ENCODE data around the gene PHLPP2. TPM values are rescaled to one million over a fixed set of nuclear protein-coding genes. Genes with fewer than 3 reads are reported as not detected.

Gene PHLPP2
- total RNA-seq, 2 experiments from 2014 or later, result 6.7 to 14.8 TPM

DNA sequence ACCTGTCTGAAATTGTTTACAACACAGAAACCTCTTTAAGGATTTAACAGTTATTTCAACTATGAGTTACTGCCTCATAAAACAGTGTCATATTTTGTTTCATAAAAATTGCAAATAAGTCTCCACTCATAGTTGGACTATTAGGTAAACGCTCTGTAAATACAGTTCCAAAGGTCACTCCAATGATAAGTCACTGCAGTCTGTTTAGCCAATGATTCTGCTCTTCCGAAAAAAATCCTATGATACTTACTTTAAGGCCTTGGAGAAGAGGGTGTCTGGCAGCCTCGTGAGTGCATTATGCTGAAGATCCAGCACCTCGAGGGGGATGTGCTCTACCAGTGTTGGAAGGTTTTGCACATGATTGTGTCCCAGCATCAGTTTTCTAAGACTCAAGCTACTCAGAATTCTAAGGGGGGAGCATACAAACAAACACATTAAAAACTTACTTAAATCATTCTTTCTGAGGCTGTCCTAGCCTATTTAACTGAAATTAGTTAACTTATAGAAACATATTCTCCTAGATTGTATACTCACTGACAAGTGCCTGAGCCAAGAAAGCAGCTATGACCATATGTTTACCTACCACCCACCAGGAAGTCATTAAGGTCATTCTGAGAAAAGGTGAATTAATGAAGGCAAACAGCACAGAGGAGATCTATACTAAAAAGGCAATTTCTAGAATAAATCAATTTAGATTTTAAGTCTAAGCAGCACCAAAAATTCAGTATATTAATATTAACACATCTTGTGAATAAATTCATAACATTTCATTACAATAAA, 57.4 kb downstream of the PHLPP2 start:
- Histone ChIP-seq H4K20me1 (ENCODE audit: insufficient read depth, low read length) (no peaks in the 10 kb centered on the region), H2AFZ (ENCODE audit: low read length) (no peak overlapping the region), H3K4me1 (ENCODE audit: insufficient read depth, low read length, poor library complexity, severe bottlenecking) (no peaks in the 10 kb centered on the region), H3K9me2 (ENCODE audit: insufficient read depth, low read length) (no peaks in the 10 kb centered on the region), H3K9me3 (ENCODE audit: low read length) (no peaks in the 10 kb centered on the region), H3K36me3 (ENCODE audit: insufficient read depth, low read length) (peaks cover 65% of the 10 kb centered on the region), H3K4me2 (ENCODE audit: low read length) (no peak overlapping the region), H3K4me3 (ENCODE audit: low read depth, low read length, poor library complexity, severe bottlenecking) (no peak overlapping the region), H3K27ac (ENCODE audit: low read depth, low read length, poor library complexity, severe bottlenecking) (no peak overlapping the region), H3K79me2 (ENCODE audit: insufficient read depth, low read depth, low read length) (no peaks in the 10 kb centered on the region)
- intact Hi-C loops (cut with micrococcal nuclease; ENCODE audit: unreplicated experiment), result no loop called here
- no peak for TF ChIP-seq EZH2phosphoT487 (IDR thresholded peaks at IDR 0.05; ENCODE audit: borderline replicate concordance, low read depth, low read length)
- TF ChIP-seq, protein P1, sequence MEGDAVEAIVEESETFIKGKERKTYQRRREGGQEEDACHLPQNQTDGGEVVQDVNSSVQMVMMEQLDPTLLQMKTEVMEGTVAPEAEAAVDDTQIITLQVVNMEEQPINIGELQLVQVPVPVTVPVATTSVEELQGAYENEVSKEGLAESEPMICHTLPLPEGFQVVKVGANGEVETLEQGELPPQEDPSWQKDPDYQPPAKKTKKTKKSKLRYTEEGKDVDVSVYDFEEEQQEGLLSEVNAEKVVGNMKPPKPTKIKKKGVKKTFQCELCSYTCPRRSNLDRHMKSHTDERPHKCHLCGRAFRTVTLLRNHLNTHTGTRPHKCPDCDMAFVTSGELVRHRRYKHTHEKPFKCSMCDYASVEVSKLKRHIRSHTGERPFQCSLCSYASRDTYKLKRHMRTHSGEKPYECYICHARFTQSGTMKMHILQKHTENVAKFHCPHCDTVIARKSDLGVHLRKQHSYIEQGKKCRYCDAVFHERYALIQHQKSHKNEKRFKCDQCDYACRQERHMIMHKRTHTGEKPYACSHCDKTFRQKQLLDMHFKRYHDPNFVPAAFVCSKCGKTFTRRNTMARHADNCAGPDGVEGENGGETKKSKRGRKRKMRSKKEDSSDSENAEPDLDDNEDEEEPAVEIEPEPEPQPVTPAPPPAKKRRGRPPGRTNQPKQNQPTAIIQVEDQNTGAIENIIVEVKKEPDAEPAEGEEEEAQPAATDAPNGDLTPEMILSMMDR (conservative IDR thresholded peaks at IDR 0.05; ENCODE audit: low read length), result no peak
- ChIA-PET POLR2A (no interaction called here), CTCF (ENCODE audit: unreplicated experiment) (no interaction called here)
- no TSS peak for BruUV-seq (replicated peaks)
- no peak for DNase-seq (ENCODE audit: low spot score)

DNA sequence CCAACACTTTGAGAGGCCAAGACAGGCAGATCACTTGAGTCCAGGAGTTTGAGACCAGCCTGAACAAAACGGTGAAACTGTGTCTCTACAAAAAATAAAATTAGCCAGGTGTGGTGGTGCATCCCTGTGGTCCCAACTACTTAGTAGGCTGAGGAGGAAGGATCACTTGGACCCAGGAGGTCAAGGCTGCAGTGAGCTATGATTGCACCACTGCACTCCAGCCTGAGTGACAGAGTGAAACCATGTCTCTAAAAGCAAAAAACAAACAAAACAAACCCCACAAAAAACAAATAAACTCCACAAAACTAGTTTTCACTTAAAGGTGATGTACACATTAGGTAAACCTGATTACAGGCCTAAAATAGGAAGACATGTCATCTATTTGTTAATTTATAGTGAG, 58.2 kb downstream of the PHLPP2 start:
- H3K79me2 ChIP-seq (ENCODE audit: insufficient read depth, low read depth, low read length), result no peaks in the 10 kb centered on the region
- DNase-seq (ENCODE audit: low spot score), result no peak
- H4K20me1 ChIP-seq (ENCODE audit: insufficient read depth, low read length), result no peaks in the 10 kb centered on the region
- H3K4me1 ChIP-seq (ENCODE audit: insufficient read depth, low read length, poor library complexity, severe bottlenecking), result no peaks in the 10 kb centered on the region
- H3K4me3 ChIP-seq (ENCODE audit: low read depth, low read length, poor library complexity, severe bottlenecking), result no peak overlapping the region
- no peak overlapping the region for H3K4me2 ChIP-seq (ENCODE audit: low read length)
- TF ChIP-seq, protein P1 (conservative IDR thresholded peaks at IDR 0.05; ENCODE audit: low read length), result no peak
- no peak for TF ChIP-seq EZH2phosphoT487 (IDR thresholded peaks at IDR 0.05; ENCODE audit: borderline replicate concordance, low read depth, low read length)
- no peak overlapping the region for H3K27ac ChIP-seq (ENCODE audit: low read depth, low read length, poor library complexity, severe bottlenecking)
- intact Hi-C loops (cut with micrococcal nuclease; ENCODE audit: unreplicated experiment), result no loop called here
- no TSS peak for BruUV-seq (replicated peaks)
- POLR2A ChIA-PET, result interaction anchor here (1.5 kb wide), 1 partner anchor 7 kb away, joined by 5 read pairs; no protein-coding TSS in a partner anchor
- no peaks in the 10 kb centered on the region for H3K9me3 ChIP-seq (ENCODE audit: low read length)
- H2AFZ ChIP-seq (ENCODE audit: low read length), result no peak overlapping the region
- CTCF ChIA-PET (ENCODE audit: unreplicated experiment), result no interaction called here
- H3K36me3 ChIP-seq (ENCODE audit: insufficient read depth, low read length), result peaks cover 65% of the 10 kb centered on the region
- no peaks in the 10 kb centered on the region for H3K9me2 ChIP-seq (ENCODE audit: insufficient read depth, low read length)

DNA sequence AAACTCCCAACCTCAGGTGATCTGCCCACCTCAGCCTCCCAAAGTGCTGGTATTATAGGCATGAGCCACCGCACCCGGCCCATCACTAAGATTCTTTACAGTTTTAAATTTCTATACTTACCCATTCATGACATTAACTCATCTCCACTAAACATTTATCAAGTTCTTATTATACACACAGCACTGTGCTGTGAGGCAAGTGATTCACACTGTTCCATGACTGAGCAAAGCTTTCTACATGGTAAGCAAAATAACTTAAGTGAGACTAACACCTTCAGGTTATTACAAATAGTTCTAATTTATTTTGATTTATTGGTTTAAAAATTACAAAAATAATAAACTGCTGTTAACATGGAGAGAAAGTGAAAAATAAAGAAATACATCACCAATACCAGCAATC, 65.0 kb downstream of the PHLPP2 start:
- Histone ChIP-seq H4K20me1 (ENCODE audit: insufficient read depth, low read length) (no peaks in the 10 kb centered on the region), H3K9me3 (ENCODE audit: low read length) (no peaks in the 10 kb centered on the region), H2AFZ (ENCODE audit: low read length) (no peak overlapping the region), H3K4me1 (ENCODE audit: insufficient read depth, low read length, poor library complexity, severe bottlenecking) (no peaks in the 10 kb centered on the region), H3K27ac (ENCODE audit: low read depth, low read length, poor library complexity, severe bottlenecking) (no peak overlapping the region), H3K4me2 (ENCODE audit: low read length) (no peak overlapping the region), H3K9me2 (ENCODE audit: insufficient read depth, low read length) (no peaks in the 10 kb centered on the region), H3K36me3 (ENCODE audit: insufficient read depth, low read length) (peaks cover 52% of the 10 kb centered on the region), H3K79me2 (ENCODE audit: insufficient read depth, low read depth, low read length) (no peaks in the 10 kb centered on the region), H3K4me3 (ENCODE audit: low read depth, low read length, poor library complexity, severe bottlenecking) (no peak overlapping the region)
- CTCF ChIA-PET (ENCODE audit: unreplicated experiment), result no interaction called here
- POLR2A ChIA-PET, result interaction anchor here (0.7 kb wide), 1 partner anchor 1333 kb away, joined by 3 read pairs; no protein-coding TSS in a partner anchor
- DNase-seq (ENCODE audit: low spot score), result no peak
- BruUV-seq (replicated peaks), result no TSS peak
- intact Hi-C loops (cut with micrococcal nuclease; ENCODE audit: unreplicated experiment), result no loop called here
- no peak for TF ChIP-seq EZH2phosphoT487 (IDR thresholded peaks at IDR 0.05; ENCODE audit: borderline replicate concordance, low read depth, low read length)
- TF ChIP-seq, protein P1 (conservative IDR thresholded peaks at IDR 0.05; ENCODE audit: low read length), result no peak
